HG03196 (cell line): ENCODE data around the gene TMEM87A.
"Not testable (repeated sequence)": the region's sequence is repeated elsewhere in the genome, so short reads cannot be mapped to it uniquely, and the experiment has no call there.

Experiments
- ATAC-seq: cut with Tn5 transposase; IDR thresholded peaks from one replicate; pipeline ENCODE4 v1.9.1; 2021; ENCODE audit not compliant: unreplicated experiment

The TMEM87A gene

DNA sequence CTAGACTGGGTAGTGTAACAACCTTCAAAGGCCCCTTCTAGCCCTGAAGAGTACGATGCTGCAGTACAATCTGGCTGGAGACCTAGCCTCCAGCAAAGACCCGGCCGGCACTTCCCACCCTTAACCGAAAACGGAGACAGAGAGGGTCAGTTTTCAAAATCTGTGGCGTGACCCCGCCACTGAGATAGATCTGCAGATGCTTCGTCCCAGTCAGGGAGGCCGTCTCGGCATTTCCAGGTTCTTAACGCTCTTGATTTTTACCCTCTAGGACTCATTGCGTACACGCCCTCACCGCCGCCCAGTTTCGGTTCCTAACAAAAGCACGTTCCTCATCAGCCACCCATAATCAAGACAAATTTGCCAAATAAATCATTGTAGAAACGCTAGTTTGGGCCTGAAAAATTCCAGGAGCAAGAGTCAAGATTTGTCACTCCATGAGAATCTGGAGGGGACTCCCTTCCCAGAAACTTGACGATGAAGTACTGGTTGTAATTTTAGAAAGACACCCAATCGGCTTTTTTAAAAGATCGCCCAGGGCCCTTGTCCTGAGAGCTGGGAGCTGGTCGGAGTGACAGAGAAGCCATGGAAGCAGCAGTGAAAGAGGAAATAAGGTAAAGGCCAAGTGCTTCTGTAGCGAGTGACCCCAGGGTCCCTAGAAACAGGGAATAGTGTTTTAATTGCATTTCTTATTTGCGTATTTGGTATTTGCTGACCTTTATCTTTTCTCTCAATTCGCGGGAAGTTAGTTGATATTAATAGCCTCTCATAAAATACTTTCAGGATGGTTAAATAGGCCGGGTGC, 868 bp upstream of the TMEM87A start:
- peak; percentile 20 for ATAC-seq

DNA sequence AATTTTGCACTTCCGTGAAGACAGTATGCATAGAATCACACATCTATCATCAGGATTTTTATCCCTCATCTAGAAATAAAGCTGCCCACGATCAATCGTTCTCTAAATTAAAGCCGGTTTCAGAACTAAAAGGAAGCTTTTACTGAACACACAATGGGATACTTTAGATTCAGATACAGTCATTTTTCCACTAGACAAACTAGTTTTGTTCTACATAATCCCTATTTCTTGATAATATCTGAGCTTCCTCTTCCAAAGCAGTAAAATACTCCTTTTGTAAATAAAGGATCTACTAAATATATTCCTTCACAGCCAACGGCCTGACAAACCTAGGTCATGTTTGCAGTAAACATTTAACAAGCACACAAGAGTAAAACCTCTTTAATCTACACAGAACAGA, 2.2 kb downstream of the TMEM87A start:
- no peak for ATAC-seq

DNA sequence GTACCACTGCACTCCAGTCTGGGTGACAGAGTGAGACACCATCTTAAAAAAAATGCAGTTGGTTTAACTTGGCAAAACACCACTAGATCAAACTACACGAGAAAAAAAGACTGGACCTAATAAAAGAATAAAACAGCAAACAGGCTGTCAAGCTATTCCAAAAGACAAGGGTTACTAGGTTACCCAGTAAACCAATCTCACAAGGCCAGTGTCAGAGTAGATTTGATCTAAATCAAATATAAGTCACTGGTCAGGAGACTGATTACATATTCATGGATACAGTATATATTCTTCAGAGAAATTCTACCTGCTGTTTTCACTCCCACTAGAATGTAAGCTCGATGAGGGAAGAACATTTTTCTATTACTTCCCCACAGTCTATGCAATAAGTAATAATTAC, 2.7 kb downstream of the TMEM87A start:
- ATAC-seq = no peak

DNA sequence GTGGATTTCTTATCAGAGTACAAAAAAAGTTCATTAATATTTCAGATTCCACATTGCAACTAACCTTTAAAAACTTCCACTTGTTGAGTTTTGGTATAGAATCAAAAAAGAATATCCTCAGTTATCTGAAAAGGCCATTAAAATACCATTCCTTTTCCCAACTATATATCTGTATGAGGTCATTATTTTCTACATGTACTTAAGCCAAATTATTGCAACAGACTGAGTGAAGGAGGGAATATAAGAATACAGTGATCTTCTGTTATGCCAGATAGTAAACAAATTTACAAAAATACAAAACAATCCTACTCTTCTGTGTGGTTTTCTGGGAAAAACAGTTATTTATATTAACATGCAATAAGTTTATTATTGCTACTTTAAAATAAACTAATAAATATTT, 5.9 kb downstream of the TMEM87A start:
- ATAC-seq = no peak

DNA sequence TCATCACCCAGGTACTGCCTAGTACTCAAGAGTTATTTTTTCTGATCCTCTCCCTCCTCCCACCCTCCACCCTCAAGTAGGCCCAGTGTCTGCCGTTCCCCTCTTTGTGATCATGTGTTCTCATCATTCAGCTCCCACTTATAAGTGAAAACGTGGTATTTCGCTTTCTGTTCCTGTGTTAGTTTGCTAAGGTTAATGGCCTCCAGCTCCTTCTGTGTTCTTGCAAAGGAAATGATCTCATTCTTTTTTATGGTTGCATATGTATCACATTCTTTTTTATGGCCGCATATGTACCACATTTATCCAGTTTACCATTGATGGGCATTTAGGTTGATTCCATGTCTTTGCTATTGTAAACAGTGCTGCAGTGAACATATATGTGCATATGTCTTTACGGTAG, 8.4 kb downstream of the TMEM87A start:
- no peak for ATAC-seq

DNA sequence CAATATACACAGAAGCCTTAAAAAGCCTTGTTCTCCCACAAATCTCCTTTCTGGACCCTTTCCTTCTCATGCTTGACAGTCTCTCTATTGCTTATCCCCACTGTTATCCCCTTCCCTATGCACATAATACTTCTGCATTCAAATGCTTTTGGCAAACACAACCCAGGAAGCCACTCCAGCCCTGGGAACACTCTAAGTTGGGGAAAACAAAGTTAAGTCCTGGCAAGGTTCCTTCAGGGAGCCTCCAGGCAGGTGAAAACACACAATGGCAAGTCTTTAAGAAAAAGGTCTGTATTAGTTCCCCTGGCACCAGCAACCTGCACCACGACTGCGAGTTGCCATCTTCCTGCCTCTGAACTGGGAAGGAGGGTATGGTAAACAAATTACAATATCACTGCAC, 19.9 kb downstream of the TMEM87A start:
- no peak for ATAC-seq

DNA sequence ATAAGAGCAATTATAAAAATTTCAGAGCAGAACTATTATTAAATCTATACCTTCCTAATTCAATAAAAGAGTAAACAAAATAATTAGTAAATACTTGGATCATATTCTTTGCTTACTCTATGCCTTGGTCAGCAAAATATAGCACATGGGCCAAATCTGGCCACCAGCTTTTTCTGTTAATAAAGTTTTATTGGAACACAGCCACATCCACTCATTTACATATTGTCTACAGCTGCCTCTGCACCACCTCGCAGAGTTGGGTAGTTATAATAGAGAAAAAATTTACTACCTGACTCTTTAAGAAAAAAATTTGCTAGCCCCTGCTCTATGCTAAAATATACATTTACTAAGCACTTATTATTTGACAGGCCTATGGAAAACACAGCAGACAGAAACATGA, 32.4 kb downstream of the TMEM87A start:
- ATAC-seq = no peak

DNA sequence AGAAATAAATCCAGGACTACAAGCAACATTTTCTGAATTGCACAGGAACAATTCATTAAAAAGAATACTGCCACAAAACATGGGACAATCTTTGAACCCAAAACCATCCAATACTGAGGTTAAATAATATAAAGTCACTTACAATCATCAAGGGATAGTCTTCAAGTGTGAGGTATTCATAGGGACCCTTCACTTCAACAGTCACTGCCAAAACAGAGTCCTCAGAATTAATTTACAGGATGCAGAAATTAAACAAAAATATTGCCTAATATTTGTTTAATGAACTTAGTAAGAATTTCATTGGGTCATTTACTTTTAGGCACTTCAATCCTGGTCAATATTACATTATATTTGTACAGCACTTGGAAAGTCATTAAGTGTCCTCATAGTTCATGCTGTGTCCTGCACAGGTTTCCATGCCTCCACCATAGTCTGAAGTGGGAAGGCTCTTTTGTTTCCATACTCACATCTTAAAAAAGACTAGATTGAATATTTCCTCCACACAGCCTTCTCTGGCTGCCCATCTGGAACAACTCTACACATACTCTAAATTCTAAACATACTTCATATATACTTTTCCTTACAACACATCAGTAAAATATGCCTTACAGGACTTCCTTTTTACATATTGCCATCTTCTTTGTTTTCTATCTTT, 33.6 kb downstream of the TMEM87A start:
- no peak for ATAC-seq

DNA sequence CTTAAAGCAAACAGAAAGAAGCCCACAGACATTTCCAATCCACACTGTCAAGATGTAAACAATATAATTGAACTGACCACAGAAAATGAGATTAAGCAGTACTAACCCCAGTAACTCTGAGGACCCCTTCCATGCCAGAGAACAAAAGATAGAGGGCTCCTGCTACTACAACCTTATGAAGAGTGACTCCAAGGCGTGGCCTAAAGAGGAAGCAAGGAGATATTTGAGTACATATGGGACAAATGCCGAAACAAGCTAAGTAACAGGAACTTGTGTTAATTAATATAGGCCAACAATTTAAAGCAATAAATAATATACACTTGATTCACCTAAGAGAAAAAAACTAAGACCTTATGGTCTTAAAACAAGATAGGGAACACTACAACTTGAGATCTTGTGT, 40.1 kb downstream of the TMEM87A start:
- ATAC-seq = no peak

DNA sequence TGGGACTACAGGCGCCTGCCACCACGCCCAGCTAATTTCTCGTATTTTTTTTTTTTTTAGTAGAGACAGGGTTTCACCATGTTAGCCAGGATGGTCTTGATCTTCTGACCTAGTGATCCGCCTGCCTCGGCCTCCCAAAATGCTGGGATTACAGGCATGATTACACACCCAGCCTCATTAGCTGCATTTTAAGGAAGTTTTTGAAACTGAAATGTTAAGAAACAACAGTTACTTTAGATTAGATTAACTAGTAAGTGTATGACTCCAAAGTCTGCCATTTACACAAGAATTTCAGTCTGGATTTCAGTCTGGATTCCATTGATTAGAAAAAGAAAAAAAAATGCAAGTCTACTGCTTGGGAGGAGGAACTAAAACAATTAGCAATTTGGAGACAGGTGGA, 40.6 kb downstream of the TMEM87A start:
- no peak for ATAC-seq

DNA sequence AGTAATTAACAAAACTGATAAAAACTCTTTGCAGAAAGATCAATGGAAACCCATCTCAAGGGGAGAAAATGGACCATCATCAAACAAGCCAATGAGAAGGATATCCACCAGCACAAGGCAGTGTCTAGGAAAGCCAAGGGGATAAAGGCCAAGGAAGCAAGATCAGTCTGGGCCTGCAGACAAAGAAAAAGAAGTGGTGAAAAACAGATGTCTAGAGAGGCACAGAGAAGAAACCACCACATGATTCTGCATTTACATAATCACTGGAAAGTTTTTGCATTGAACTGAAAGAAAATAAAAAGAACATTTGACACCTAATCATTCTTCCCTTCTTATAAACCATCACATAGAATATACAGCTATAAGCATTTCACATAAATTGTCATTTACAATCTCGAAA, 42.1 kb downstream of the TMEM87A start:
- no peak for ATAC-seq

DNA sequence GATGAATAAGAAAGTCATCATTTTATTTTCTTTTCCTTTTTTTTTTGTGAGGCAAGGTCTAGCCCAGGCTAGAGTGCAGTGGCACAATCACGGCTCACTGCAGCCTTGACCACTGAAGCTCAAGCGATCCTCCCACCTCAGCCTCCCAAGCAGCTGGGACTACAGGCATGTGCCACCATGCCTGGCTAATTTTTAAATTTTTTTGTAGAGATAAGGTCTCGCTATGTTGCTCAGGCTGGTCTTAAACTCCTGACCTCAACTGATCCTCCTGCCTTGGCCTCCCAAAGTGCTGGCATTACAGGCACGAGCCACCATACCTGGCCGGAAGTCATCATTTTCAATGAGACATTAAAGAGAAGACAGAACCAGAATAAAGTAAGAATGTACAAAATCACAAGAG, 44.3 kb downstream of the TMEM87A start:
- not testable (repeated sequence) for ATAC-seq

DNA sequence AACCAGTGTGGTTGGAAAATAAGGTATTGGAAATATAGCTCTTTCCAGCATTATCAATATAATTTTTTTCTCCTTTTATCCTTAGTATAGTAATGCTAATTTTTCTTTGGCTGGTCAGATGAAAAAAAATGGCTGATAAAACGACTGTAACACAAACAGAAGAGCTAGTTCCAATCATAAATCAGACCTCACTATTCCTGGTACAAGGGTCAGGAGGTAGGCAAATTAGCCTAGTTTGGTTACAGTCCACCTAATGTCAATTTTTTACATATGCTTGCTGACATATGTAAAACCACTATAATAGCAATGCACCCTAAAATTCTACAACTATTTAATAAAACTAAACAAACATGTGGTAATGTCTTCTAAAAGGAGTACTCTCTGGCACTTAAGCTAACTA, 45.2 kb downstream of the TMEM87A start:
- ATAC-seq = no peak

DNA sequence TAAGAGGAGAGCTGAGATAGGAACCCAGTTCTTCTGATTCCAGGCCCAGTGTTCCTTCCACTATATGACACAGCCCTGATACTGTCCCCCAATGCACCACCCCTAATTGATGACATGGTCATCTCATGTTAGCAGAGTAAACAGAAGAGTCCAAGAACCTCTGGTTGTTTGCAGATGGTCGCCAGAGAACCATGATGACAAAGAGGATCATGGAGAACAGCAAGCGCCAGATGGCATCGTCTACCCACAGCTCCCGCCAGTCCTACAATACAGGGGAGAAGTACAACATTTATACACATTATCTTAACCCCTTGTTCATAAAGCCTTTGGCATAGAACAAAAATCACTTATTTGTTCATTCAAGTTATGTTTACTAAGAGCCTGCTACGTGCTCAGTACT, 46.6 kb downstream of the TMEM87A start:
- no peak for ATAC-seq

DNA sequence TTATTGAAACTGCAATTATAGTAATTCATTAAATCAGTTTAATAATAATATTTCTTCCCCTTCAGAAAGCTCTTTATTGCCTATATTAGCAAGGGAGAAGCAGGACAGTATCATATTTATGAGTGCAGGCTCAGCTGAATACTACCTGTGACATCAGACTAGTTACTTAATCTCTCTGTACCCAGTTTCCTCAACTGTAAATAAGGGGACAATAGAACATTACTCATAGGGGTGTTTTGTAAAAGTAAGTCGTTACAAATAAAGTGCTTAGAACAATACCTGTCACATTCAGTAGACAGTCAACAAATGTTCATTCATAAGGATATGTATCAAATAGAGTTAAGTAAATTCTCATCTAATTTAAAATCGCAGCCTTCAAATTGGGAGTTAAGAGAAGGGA, 53.0 kb downstream of the TMEM87A start:
- ATAC-seq = no peak

DNA sequence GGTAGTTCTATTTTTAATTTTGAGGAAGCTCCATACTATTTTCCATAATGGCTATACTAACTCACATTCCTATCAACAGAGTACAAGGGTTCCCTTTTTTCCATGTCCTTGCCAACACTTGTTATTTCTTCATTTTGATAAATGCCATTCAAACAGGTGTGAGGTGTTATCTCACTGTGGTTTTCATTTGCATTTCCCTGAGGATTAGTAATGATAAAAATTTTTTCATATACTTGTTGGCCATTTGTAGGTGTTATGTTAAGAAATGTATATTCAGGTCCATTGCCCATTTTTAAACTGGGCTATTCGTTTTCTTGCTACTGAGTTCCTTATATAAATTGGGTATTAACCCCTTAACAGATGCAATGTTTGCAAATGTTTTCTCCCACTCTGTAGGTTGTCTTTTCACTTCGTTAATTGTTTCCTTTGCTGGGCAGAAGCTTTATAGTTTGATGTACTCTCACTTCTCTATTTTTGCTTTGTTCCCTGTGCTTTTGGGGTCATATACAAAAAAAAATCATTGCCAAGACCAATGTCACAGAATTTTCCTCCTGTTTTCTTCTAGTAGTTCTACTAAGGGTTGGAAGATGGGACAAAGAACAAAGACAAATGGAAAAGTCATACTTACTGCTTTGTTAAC, 54.2 kb downstream of the TMEM87A start:
- no peak for ATAC-seq

DNA sequence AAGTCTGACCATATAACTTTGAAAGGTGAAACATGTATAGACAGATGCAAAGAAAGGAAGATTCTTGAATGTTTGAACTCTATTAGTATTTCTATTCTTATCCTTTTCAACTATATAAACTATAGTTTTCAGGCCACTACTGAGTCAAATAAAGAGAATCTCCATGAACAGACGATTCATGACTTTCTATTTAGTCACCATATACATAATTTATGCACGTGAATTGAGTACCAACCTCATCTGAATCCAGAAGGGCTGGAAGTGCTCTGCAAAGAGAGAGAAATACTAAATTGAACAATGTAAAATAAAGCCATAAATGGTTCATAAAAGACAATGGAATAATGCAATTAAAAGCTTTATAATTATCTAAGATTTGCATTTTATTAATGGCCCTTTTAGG, 55.7 kb downstream of the TMEM87A start:
- no peak for ATAC-seq

DNA sequence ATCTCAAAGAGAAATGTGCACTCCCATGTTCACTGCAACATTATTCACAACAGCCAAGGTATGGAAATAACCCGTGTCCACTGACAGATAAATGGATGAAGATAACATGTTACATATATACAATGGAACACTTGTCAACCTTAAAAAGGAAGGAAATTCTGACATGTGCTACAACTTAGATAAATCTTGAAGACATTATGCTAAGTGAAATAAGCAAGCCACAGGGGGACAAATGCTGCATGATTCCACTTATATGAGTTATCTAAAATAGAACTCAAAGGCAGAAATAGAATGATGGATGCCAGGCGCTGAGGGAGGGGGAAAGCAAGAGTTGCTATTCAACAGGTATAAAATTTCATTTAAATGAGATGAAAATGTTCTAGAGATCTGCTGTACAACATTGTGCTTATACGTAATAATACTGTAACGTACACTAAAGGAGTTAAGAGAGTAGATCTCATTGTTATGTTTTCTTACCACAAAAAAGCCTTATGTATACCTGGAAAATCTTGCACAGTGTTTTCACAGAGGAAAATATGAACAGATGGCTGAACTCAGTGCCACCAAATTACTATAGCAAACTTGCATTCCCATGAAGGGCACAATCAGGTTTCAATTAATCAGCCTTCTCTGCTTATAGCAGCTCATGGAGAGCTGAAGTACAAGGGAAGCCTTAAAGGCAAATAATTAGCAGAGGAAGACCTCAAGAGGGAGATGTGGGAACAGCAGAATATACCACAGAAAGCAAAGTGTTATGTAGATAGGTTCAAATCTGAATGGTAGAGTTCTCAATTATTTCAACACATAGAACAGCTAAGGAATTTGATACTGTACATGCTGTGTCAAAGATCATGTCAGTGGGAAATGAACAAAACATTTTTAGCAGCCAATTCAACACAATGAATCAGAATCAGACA, 57.1 kb downstream of the TMEM87A start:
- ATAC-seq = no peak

DNA sequence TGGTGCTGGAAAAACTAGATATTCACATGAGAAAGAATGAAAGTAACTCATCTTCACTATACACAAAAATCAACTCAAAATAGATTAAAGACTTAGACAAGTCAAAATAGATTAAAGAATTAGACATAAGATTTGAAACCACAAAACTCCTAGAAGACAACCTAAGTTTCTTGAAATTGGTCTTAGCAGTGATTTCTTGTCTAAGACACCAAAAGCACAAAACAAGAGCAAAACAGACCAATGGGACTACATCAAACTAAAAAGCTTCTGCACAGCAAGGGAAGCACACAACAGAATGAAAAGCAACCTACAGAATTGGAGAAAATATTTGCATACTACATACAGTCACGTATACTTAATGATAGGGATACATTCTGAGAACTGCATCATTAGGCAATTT, 58.6 kb downstream of the TMEM87A start:
- ATAC-seq = no peak

DNA sequence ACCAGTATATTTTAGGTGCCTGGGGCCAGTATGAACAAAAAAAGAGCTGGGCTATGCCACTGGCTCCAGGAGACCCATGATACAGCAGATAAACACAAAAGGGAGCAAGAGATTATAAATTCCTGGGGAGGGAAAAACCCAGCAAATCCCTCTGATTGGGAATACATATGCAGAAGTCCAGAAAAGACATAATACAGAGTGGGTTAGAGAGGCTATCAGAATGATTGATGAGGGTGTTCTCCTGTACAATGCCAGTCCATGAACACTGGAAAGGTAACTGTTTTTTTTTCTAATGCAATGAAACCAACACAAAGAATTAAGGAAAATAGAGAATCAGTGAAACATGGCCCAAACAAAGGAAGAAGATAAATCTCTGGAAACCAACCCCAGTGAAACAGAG, 59.7 kb downstream of the TMEM87A start:
- ATAC-seq = no peak

DNA sequence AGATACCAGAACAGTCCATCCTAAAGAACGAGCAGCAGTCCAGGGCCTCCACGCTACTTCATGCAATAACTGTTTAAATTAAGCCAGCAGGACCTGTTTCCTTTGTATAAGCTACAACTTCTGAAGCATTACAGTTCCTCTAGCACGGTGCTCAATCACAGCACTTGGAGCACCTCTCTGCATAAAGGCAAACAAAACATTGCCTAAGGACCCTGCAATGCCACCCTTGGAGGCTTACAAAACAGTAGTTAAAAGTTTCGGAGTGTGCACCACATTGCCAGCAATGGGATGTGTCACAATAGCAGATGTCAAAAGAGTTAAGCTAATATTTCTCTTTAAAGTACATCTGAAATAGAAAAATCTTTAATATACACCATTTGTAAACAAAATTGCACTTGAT, 62.5 kb downstream of the TMEM87A start:
- no peak for ATAC-seq
